Activated T-cell treated with anti-CD3 and anti-CD28 coated beads for 1 hour (primary cell): ENCODE data around the gene RBPMS2.
A peak's percentile ranks its signal among the peaks of the same experiment; 100 is the strongest.
"Not testable (repeated sequence)": the region's sequence is repeated elsewhere in the genome, so short reads cannot be mapped to it uniquely, and the experiment has no call there.

Source experiments
- DNase-seq: peaks from one replicate; pipeline ENCODE4 v3.0.0-alpha.2; 2020; ENCODE audit warnings: low read depth

RBPMS2 gene

DNA sequence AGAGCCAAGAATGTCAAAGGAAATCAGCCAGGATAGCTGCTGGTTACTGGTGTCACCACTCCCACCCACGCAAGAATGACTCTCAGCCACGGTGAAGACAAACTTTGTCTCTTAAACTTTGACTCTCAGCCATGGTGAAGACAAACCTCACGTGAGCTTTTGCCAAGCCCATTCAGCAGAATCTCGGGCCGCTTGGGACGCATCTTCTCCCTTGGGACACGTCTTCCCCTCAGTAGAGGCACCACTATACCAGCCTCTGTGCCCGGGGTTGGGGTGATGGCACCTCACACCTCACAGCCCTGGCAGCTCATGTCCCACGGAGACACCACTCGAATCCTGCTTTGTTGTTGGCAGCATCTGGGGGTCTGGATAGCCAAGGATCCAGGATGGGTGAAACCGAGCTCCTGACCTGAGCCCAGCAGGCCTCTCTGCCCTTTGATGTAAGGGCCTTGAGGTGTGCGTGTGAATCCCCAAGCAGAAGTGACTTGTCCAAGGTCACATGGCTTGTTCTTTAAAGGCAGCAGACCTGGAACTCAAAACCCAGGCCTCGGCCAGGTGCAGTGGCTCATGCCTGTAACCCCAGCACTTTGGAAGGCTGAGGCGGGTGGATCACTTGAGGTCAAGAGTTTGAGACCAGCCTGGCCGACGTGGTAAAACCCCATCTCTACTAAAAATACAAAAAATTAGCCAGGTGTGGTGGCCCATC lies 21.8 kb downstream of the RBPMS2 start:
- no peak for DNase-seq

DNA sequence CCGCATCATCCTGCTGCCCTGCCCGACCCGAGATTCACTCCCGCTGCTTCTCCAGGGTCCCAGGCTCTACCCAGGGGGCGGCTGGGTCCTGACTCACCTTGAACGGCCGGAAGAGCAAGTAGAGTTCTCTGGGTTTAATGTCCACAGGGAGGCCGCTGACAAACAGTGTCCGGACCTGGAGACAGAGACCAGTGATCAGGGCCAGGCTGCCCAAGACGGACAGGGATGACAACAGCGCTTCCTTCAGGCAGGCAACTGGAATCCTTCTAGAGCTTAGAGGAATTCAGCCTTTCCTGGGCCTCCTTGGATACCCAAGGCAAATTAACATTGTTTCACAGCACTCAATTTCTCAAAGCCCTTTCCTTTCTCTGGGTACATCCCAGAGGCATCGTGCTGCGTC lies 23.9 kb downstream of the RBPMS2 start:
- no peak for DNase-seq

DNA sequence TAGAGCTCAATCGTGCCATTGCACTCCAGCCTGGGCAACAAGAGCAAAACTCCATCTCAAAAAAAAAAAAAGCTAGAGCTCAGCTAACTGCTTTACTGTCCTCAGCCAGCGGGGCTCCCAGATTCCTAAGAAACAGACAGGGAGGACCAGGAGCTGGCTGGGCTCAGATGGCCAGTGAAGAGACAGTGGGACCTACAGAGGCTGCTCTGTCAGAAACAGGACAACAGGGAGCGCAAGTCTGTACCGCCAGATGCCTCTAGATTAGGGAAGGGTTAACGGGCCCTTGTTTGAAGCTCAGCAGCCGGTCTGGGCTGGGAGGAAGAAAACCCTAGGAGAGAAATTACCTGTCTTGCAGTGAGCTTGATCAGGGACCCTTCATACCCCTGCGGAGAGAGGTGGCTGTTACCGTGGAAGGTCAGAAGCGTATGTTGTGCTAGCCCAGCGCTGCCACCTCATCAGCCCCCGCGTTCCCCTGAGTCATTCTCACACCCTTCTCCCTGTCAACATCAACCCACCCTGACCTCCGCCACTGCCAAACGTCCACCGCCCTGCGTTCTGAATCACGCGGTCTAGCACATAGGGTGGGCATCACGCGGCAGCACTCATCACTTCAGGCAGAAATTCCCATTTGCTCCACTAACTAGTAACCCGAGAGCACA lies 25.3 kb downstream of the RBPMS2 start:
- DNase-seq: no peak

DNA sequence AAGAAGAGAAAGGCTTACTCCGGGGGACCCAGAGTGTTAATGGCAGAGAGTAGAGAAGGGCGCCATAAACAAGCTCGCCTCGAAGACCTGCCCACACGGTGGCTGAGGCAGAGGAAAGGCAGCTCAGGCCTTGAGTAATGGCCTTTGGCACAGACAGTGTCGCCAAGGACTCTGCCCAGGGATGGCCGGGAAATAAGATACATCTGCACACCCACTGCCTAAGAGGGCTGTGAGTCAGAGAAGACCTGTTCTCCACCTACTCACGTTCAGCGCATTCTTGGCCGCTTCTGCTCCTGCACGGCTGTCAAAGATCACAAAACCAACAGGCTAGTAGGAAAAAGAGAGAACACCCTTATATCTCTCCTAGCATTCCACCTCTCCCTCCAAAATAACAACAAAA lies 26.2 kb downstream of the RBPMS2 start:
- no peak for DNase-seq

DNA sequence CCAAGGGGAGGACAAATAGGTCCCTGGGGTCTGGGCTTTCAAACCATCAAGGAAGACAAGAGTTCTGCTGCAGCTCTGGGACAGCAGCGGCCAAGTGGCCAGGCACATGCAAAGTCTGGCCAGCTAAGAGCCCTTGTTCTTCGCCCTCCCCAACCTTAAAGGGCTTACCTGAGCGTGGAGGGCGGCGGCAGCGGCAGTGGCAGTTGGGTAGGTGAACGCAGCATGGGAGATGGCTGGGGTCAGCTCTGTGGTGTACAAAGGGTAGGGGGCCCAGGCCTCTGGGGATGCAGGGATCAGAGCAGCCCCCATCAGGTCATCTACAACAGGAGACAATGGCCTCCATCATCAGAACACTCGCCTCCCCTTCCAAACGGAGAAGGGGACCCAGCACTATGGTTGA lies 27.1 kb downstream of the RBPMS2 start:
- no peak for DNase-seq

DNA sequence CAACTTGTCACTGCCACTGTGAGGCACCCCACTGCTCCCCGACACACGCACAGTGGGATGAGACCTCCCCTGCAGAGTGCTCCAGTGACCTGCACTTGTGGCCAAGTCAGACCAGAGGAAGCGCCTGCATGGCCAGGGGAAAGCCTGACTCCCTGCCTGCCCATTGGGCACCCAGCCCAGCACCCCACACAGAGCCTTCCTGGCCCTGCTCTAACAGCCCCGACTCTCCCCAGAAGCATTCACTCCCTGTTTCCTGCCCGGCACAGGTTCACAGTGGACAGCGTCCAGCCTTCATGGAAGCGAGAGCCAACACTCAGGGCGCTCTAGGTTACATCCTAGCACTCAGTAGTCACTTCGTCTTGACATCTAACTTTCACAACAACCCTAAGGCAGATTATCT lies 27.8 kb downstream of the RBPMS2 start:
- no peak for DNase-seq

DNA sequence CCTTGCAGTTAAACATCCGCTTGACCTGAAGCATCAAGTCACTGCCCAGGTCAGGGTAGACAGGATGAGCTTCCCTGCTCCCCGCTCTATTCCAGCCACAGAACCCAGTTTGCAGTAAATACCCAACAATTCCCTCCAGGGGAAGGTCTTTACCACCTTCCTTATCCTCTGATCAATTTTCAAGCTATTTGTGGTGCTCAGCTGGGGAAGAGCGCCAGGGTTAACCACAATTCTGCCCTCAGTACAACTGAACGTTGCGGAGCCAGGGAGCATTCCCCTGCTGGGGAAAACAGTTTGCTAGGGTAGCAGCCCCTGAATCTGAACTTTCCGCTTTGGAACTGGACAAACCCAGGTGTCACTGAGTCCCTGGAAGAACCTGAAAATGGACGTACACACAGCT lies 28.5 kb downstream of the RBPMS2 start:
- no peak for DNase-seq

DNA sequence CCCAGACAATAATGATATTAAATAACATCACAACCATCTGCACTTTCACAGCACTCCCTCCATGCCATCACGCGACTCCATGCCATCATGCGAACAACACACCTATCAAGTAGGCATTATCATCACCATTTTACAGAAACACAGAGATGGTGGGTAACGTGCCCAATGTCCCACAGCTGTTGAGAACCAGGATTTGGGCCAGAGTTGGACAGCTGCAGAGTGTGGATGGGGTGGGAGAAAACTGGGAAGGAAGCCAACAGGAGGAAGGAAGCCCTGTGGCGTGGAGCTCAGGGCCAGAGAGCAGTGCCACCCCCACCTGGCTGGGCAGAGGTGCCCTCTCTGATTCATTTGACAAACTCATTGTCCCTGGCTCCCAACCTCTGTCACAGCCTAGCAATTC lies 29.0 kb downstream of the RBPMS2 start:
- DNase-seq: no peak

DNA sequence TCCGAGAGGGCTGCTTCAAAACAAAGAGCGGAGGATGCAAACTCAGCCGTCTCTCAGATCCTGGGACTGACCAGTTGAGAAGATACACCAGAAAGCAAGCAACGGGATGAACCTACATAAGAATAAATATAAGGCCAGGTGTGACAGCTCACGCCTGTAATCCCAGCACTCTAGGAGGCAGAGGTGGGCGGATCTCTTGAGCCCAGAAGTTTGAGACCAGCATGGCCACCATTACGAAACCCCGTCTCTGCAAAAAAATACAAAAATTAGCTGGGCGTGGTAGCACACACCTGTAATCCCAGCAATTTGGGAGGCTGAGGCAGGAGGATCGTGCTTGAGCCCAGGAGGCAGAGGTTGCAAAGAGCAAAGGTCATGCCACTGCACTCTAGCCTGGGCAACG lies 31.7 kb downstream of the RBPMS2 start:
- no peak for DNase-seq

DNA sequence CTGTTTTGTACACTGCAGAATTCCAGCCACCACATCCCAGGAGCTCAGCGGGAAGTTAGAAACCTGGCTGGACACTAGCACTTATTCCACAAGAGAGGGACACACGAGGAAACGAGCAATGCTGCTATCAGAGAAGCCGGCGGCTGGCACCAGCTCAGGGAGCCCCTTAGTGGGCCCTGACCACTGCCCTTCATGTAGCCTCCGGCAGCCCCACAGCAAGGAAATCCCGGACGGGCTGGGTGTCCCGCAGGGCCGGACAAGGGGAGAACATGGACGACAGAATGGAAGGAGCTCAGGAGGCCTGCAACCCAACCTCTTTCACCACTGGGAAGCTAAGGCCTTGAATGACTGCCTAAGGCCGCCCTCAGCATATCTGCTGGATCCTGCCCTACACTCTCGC lies 32.5 kb downstream of the RBPMS2 start:
- no peak for DNase-seq

DNA sequence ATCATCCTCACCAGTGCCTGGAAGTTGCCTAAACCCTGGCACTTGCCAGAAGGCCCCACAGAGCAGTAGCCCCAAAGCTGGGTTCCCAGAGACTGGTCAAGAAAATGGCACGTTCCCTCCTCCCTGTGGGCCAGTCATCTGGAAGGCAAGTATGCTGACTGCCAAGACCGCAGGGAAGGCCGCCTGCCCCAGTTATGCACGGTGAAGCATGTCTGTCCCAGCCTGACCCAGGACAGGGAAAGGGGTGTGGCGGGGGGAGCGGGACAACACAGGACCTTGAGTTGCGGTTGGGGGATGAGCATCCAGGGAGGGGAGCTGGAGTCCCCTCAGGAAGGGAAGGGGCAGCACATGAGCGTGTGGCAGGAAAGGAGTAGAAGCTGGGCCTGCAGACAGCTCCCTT lies 33.0 kb downstream of the RBPMS2 start:
- no peak for DNase-seq

DNA sequence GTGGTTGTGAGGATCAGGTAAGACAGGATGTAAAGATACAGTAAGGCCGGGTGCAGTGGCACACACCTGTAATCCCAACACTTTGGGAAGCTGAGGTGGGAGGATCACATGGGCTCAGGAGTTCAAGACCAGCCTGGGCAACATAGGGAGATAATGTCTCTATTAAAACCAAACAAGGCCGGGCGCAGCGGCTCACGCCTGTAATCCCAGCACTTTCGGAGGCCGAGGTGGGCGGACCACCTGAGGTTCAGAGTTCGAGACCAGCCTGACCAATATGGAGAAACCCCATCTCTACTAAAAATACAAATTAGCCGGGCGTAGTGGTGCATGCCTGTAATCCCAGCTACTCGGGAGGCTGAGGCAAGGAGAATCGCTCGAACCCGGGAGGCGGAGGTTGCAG lies 33.7 kb downstream of the RBPMS2 start:
- not testable (repeated sequence) for DNase-seq

DNA sequence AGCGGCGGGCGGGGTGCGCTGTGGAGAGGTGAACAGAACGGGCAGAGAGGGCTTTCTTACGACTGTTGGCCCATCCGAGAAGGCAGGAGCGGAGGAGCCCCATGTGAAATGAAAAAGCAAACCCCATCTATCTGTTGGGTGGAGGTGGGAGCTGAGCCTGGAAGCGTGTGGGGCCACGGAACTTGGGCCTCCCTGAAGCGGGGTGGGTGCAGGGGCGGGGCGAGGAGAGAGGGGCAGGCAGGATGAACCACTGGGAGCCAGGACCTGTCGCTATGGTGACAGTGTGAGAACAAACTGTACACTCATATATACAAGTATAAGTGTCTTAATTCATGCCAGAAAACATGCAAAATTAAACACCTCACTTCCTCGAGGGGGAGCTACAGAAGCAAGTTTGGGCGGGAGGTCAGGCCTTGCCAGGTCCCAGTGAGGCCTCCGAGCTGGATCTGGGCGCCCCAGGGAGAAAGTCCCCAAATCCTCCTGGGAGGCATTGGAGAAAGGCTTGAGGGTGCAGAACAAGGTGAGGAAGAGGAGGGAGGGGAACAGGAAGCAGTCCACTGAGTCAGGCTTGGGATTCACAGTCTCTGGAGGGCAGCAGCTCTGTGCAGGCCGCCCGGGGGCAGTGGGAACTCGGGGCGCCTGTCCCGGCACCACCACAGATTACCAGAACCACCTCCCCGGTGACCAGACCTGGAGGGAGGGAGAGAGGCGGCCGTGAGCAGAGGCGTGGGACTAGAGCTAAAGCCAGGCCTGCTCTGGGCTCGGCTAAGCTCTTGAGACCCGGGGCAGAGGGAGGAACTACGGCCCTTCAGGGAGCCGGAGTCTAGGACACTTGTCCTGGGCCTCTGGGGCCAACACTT lies 34.8 kb downstream of the RBPMS2 start:
- no peak for DNase-seq

DNA sequence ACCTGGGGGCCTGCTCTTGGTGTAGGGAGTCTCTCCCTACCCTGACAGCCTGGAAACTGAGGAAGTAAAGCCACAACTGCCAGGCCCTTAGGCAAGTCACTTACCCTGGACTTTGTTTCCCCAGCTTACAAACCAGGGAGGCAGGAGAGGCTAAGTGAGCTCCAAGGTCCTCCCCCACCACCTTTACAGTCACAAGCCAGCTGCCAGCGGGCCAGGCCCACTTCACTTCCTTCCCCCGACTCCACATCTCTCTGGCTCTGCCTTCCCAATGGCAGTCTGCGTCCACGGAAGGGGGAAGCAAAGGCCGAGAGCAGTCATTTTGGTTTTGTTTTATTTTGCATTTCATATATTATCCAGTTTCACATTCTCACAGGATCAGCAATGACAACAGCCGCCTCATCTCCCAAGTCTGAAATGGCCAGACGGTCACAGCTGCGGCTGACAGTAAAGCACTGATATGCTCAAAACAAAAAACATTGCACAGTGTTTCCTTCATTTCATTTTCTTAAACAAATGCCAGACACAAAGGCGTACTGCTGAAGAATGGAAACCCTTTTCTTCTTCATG lies 35.7 kb downstream of the RBPMS2 start:
- DNase-seq: no peak

DNA sequence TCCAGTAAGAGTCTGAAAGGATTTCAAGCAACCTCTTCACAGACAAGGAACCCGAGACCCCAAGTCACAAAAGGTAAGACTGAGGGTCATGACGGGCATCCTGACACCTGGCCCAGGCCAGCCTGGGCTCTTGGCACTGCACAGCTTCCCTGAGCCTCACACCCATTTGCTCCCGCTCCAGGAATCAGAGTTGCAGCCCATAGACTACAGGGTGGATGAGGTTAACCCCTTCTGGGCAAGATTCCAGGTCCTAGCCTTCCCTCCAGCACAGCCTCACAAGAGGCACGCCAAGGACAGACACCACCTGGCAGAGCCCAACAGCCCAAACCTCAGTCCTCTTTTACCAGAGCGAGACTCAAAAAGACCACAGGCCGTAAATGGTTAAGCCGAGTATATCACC lies 36.2 kb downstream of the RBPMS2 start:
- no peak for DNase-seq

DNA sequence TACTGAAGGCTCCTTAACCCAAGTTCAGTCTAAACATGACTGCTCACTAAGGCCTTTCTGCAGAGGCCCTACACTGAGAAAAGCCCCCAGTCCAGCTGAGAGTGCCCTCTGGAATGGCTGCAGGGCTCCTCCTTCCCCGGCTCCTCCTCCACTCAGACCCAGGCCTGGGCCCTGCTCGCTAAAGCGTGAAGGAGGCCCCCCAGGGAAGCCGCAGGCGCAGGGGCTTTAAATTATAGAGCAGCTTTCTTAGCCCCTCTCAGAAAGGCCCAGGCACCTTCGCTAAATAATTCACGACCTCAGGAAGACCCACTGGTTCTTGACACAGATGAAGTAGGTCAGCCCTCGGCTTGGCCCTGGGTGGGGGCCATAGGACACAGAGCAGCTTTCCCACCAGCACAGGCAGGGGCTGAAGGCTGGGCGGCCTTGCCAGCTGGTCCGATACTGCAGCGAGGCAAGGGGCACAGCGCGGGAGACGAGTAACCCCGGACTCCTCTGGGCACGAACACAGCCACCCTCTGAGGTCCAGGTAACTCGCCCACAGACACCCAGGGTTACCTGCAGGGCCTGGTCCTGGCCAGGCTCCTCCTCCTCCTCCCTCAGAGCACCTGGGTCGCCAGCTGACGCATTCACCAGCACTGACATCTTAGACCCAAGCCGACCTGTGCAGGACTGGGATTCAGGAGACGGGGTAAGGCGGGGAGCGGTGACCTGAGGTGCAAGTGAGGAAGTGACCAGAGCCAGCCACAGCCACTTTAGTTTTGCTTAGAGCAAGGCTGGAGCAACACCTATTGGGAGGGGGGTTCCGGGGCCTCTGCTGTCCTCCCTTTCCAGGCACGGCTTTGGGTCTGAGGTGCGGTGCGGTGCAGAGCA lies 36.9 kb downstream of the RBPMS2 start:
- DNase-seq: no peak

DNA sequence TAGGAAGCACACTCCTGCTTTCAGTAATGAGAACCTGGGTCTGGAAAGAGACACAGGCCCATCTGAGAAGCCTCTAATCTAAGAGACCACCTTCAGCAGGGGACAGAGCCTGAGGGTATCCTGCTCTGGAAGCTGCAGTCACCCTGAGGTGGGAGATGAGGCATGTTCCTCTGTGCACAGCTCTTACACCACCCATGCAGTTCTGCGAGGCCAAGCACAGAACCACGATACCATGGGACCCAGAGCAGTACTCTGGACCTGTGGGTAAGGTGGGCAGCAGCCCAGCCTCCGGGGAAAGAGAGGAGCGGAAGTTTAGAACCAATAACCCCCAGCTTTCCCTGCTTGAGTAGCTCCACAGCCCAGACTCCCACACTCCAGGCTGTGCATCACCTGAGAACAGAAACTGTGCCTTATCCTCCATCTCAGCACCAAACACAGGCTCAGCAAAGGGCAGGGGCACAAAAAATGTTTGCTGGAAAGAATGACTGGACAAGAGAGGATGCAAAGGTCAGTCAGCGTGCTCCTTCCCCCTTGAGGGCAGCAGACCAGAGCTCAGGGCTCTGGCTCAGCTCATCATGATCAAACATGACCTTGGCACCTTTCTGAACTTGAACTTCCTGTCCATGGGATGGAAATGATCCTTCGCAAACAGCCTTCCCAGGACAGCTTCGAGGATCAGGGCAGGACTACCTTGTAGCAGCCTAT lies 43.1 kb downstream of the RBPMS2 start:
- DNase-seq: no peak

DNA sequence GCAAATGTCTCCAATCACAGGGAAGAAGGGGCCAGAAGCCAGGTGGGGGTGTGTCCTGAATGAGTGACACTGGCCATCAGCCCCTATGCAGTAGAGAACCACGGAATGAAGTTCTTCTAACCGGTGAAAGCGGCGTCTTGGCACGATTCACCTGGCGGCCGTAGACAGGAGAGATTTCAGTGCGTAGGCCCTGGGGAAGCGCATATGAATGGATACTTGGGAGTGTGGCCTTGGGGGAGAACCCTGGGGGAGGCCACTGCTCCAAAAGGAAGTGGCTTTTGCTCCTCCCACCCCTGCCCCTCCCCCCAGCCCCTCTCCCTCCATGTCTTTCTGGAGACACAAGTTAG lies 43.6 kb downstream of the RBPMS2 start:
- DNase-seq: no peak

DNA sequence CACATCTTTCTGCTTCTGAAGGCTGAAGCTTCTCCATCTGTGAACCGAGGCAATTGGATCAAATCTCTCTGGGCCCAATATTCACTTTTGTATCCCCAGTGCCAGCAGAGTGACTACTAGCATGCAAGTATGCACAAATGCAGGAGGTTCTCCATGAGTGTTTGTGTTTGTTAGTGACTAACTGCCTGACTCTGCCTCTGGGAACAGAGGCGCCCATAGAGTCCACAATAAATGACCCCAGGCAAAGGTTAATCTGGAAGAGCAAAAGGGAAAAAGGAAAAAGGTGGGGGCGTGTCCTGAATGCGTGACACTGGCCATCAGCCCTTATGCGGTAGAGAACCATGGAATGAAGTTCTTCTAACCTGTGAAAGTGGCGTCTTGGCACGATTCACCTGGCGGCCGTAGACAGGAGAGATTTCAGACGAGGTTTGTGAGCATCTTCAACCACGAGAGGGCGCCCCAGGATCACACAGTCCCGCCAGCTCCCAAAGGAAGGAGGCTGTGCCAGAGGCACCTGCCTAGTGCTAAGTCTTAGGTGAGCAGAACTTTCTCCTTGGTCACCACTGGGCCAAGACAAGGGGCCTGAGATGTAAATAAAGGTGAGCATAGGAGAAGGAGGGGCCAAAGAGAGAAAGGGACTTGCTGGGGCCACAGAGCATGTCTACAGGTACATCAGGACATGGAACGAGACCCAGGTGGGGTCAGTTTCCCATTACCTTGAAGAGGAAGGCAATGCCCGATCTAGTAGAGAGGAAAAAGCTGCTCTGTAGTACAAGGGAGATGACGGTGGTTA lies 44.2 kb downstream of the RBPMS2 start:
- DNase-seq: peak; percentile 89

DNA sequence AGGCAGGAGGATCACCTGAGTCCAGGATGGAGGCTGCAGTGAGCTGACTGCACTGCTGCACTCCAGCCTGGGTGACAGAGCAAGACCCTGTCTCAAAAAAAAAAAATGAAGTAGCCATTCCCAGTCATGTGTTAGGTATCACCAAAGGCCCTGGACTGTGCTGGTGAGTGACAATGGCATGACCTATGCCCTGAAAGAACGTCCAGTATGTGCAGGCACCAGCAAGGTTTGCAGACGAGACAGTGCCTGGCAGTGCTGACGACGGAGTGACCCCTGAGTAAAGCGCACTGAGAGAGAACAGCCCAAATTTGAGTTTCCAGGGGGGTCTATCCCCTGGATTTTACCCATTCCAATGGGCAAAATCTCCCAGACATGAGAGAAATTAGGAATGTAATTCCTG lies 45.2 kb downstream of the RBPMS2 start:
- DNase-seq: no peak
